Breast epithelium (tissue), 4 donors: ENCODE measurements around the gene KCNA2. TPM values are rescaled to one million over a fixed set of nuclear protein-coding genes. Genes with fewer than 3 reads are reported as not detected.

ENCODE experiments used
- DNase-seq, 2 donors: peaks; one replicate each; pipeline ENCODE4 v3.0.0-alpha.2; 2019; ENCODE audit warnings: low spot score in 2 of 2
- H3K27ac ChIP-seq, 2 donors: fragments of 200-600 bp; sonication (generic) in 1 of 2; one replicate each; pipeline ENCODE4 v1.5.1; 2016 to 2019; ENCODE audit warnings: mild to moderate bottlenecking in 1 of 2
- H3K27me3 ChIP-seq, 2 donors: fragments of 200-600 bp; sonication (generic) in 1 of 2; one replicate each; pipeline versions ENCODE4 v1.5.1 to v1.6.0; 2017 to 2019; ENCODE audit warnings: control low read depth in 1 of 2, mild to moderate bottlenecking in 1 of 2
- H3K36me3 ChIP-seq: fragments of 200-600 bp; one replicate; pipeline ENCODE4 v1.5.1; 2019
- H3K4me1 ChIP-seq, 2 donors: fragments of 200-600 bp; sonication (generic); one replicate each; pipeline ENCODE4 v1.5.1; 2016 to 2019; ENCODE audit warnings: control low read depth in 1 of 2
- H3K4me3 ChIP-seq, 3 donors: fragments of 200-600 bp; sonication (generic); 1 replicate in 2 of 3; 2 replicates in 1 of 3; pipeline ENCODE4 v1.5.1; 2016 to 2019; ENCODE audit warnings: mild to moderate bottlenecking in 3 of 3, moderate library complexity in 2 of 3
- H3K9me3 ChIP-seq, 2 donors: fragments of 200-600 bp; sonication (generic) in 1 of 2; one replicate each; pipeline ENCODE4 v1.5.1; 2016 to 2019; ENCODE audit warnings: control low read depth in 1 of 2
- POLR2A ChIP-seq: fragments of 450-650 bp; IDR thresholded peaks from one replicate; pipeline ENCODE4 v1.6.1; 2016; ENCODE audit warnings: antibody characterized with exemption, mild to moderate bottlenecking, moderate library complexity
- POLR2AphosphoS5 ChIP-seq, 3 donors: sonication (generic); formaldehyde crosslinking; IDR thresholded peaks; one replicate each; pipeline ENCODE4 v1.6.1; 2017; ENCODE audit warnings: antibody characterized with exemption in 3 of 3
- intact Hi-C: fragments of 100-400 bp; cut with DNase I; formaldehyde crosslinking; loops from one replicate; pipeline ENCODE4 v1.15.1; 2023; ENCODE audit warnings: low total_unique reads
- total RNA-seq, 3 donors: library from RNA; depleted of rRNA; stranded (reverse); fragments of >200 nt; gene quantifications; one replicate each; pipeline ENCODE4 v1.1.0, GENCODE V29; 2016
- TF ChIP-seq, protein P1 (sequence below), 3 donors: fragments of 450-650 bp; IDR thresholded peaks; one replicate each; pipeline ENCODE4 v1.5.1; 2016 to 2017; ENCODE audit warnings: antibody characterized with exemption in 3 of 3, mild to moderate bottlenecking in 3 of 3, moderate library complexity in 3 of 3

KCNA2 gene
- total RNA-seq, 3 donors from 2014 or later: 0.33 to 13.8 (median 0.59) TPM

DNA sequence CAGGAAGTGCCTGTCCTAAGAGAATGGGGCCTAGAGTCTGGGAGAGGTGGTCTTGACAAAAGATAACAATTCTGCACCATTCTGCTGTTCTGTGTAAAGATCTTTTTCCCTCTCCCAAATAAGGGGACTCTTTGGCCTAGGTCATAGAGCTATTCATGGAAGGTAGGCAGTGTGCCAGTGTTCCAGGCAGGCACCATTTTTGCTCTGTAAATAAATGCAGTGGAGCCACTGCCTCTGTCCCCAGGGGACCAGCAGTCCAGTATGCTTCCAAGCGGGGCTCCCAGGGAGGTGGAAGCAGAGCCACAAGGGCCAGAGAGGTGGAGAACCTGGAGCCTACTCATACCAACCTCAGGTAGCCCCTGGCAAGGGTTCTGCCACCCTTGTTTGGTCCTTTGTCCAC lies 25.9 kb downstream of the KCNA2 start:
- H3K4me3 ChIP-seq: no peak overlapping the region
- H3K27ac ChIP-seq: no peak overlapping the region
- no peaks in the 10 kb centered on the region for H3K27me3 ChIP-seq
- no peaks in the 10 kb centered on the region for H3K4me1 ChIP-seq
- H3K9me3 ChIP-seq: peaks cover 0 to 8% of the 10 kb centered on the region in 2 donors
- TF ChIP-seq, protein P1, sequence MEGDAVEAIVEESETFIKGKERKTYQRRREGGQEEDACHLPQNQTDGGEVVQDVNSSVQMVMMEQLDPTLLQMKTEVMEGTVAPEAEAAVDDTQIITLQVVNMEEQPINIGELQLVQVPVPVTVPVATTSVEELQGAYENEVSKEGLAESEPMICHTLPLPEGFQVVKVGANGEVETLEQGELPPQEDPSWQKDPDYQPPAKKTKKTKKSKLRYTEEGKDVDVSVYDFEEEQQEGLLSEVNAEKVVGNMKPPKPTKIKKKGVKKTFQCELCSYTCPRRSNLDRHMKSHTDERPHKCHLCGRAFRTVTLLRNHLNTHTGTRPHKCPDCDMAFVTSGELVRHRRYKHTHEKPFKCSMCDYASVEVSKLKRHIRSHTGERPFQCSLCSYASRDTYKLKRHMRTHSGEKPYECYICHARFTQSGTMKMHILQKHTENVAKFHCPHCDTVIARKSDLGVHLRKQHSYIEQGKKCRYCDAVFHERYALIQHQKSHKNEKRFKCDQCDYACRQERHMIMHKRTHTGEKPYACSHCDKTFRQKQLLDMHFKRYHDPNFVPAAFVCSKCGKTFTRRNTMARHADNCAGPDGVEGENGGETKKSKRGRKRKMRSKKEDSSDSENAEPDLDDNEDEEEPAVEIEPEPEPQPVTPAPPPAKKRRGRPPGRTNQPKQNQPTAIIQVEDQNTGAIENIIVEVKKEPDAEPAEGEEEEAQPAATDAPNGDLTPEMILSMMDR (IDR thresholded peaks at IDR 0.05): no peak
- DNase-seq: no peak
- intact Hi-C loops: no loop called here
- no peaks in the 10 kb centered on the region for H3K36me3 ChIP-seq

DNA sequence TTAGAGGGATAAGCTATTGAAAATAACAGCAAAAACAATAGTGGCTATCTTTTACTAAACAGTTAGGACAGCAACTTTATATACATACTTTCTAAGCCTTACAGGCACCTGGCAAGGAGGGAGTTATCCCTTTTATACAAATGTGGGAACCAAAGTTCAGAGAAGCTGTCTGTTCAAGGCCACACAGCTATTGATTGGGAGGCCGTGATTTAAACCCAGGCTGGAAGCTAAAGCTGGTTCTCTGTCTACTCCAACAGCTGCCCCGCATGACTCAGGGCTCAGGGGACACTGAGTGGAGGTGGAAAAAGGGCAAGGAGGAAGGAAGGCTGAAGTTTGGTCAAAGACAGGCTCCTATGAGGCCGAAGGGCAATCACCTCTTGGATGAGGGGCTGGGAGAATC lies 26.7 kb downstream of the KCNA2 start:
- no peak for DNase-seq
- H3K4me1 ChIP-seq: no peaks in the 10 kb centered on the region
- H3K27ac ChIP-seq: no peak overlapping the region
- TF ChIP-seq POLR2A: no peak
- no peak for TF ChIP-seq POLR2AphosphoS5 (IDR thresholded peaks at IDR 0.05)
- TF ChIP-seq, protein P1 (IDR thresholded peaks at IDR 0.05): no peak
- H3K36me3 ChIP-seq: no peaks in the 10 kb centered on the region
- no peaks in the 10 kb centered on the region for H3K27me3 ChIP-seq
- H3K4me3 ChIP-seq: no peak overlapping the region
- peaks cover 0 to 8% of the 10 kb centered on the region in 2 donors for H3K9me3 ChIP-seq
- intact Hi-C loops: no loop called here

DNA sequence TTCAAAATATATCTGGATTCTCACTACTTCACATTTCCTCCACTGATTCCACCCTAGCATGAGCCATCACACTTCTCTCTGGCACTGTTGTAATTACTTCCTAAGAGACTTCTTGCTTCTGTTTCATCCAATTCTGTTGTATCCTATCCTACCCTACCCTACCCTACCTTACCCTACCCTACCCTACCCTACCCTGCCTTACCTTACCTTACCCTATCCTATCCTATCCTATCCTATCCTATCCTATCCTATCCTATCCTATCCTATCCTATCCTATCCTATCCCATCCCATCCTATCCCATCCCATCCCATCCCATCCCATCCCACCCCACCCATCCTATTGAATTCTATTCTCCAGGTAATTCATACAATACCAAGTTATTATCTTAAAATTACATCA lies 29.7 kb downstream of the KCNA2 start:
- TF ChIP-seq POLR2A (no peak), POLR2AphosphoS5 (IDR thresholded peaks at IDR 0.05) (no peak)
- TF ChIP-seq, protein P1 (IDR thresholded peaks at IDR 0.05): no peak
- Histone ChIP-seq H3K27me3 (no peaks in the 10 kb centered on the region), H3K9me3 (peaks cover 0 to 8% of the 10 kb centered on the region in 2 donors), H3K4me1 (no peaks in the 10 kb centered on the region), H3K4me3 (no peak overlapping the region), H3K36me3 (no peaks in the 10 kb centered on the region), H3K27ac (no peak overlapping the region)
- no peak for DNase-seq
- intact Hi-C loops: no loop called here

DNA sequence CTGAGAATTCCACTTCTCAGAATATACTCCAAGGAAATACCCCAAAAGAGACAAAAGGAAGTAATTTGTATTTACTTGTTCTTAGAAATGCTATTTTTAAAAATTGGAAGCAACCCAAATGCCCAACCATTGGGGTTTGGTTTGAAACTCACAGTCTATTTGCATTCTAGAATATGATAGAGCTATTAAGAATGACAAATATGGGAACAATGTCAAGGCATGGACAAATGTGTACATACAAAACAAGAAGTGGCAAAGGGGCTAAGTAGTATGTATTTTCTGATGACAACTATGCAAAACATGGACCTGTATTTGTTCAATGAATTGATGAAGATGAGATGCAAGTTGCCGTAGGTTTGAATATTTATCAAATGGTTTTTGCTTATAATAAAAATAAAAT lies 32.8 kb downstream of the KCNA2 start:
- Histone ChIP-seq H3K27ac (no peak overlapping the region), H3K9me3 (no peaks in the 10 kb centered on the region), H3K27me3 (peaks cover 0 to 5% of the 10 kb centered on the region in 2 donors), H3K36me3 (no peaks in the 10 kb centered on the region), H3K4me1 (no peaks in the 10 kb centered on the region), H3K4me3 (no peak overlapping the region)
- intact Hi-C loops: no loop called here
- no peak for DNase-seq
- TF ChIP-seq, protein P1 (IDR thresholded peaks at IDR 0.05): no peak
- no peak for TF ChIP-seq POLR2A

DNA sequence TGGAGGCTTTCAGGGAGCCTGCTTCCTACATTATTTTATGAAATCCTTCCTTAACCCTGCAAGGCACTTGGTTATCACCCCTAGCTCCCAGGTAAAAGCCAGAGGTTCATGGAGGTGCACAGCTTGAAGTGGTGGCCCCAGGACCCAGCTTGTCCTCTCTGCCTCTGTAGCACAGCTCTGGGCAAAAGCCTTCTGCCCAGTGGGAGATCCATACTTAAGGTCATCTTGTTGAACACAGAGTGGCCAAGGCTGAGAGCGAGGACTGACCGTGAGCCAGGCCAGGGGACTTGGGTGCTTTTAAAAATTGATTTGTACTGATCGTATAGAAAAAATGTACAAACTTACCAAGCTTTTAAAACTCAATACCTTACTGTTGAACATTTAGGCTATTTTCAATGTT lies 33.4 kb downstream of the KCNA2 start:
- H3K4me3 ChIP-seq: no peak overlapping the region
- intact Hi-C loops: no loop called here
- peaks cover 0 to 5% of the 10 kb centered on the region in 2 donors for H3K27me3 ChIP-seq
- no peak overlapping the region for H3K27ac ChIP-seq
- no peaks in the 10 kb centered on the region for H3K4me1 ChIP-seq
- TF ChIP-seq POLR2AphosphoS5 (IDR thresholded peaks at IDR 0.05): no peak
- TF ChIP-seq, protein P1 (IDR thresholded peaks at IDR 0.05): no peak
- no peak for TF ChIP-seq POLR2A
- DNase-seq: no peak
- H3K9me3 ChIP-seq: no peaks in the 10 kb centered on the region
- no peaks in the 10 kb centered on the region for H3K36me3 ChIP-seq
